Gastroesophageal sphincter (tissue), 3 donors: ENCODE measurements around the gene LMX1B.

Source experiments
- POLR2A ChIP-seq, 2 donors: fragments of 450-650 bp; IDR thresholded peaks; one replicate each; pipeline ENCODE4 v1.6.1; 2017; ENCODE audit warnings: antibody characterized with exemption in 2 of 2, mild to moderate bottlenecking in 2 of 2, moderate library complexity in 1 of 2
- POLR2AphosphoS5 ChIP-seq: sonication (generic); formaldehyde crosslinking; IDR thresholded peaks from one replicate; pipeline ENCODE4 v1.6.1; 2017; ENCODE audit warnings: antibody characterized with exemption
- TF ChIP-seq, protein P1 (sequence below), 4 experiments: fragments of 200-600 bp in 2 of 4; fragments of 450-650 bp in 2 of 4; sonication (generic) in 1 of 4; IDR thresholded peaks; one replicate each; pipeline ENCODE4 v1.5.1; 2017 to 2019; ENCODE audit warnings: antibody characterized with exemption in 4 of 4, mild to moderate bottlenecking in 2 of 4, moderate library complexity in 2 of 4

- TF ChIP-seq POLR2AphosphoS5 (no peak), POLR2A (IDR thresholded peaks at IDR 0.05) (no peak)
- TF ChIP-seq, protein P1, sequence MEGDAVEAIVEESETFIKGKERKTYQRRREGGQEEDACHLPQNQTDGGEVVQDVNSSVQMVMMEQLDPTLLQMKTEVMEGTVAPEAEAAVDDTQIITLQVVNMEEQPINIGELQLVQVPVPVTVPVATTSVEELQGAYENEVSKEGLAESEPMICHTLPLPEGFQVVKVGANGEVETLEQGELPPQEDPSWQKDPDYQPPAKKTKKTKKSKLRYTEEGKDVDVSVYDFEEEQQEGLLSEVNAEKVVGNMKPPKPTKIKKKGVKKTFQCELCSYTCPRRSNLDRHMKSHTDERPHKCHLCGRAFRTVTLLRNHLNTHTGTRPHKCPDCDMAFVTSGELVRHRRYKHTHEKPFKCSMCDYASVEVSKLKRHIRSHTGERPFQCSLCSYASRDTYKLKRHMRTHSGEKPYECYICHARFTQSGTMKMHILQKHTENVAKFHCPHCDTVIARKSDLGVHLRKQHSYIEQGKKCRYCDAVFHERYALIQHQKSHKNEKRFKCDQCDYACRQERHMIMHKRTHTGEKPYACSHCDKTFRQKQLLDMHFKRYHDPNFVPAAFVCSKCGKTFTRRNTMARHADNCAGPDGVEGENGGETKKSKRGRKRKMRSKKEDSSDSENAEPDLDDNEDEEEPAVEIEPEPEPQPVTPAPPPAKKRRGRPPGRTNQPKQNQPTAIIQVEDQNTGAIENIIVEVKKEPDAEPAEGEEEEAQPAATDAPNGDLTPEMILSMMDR (IDR thresholded peaks at IDR 0.05) = no peak
Observed at GRCh38 chr9:126621919-126622735, 8.4 kb downstream of the LMX1B start.
